HG03442 (cell line): ENCODE results near the gene PAQR4.
"Not testable (repeated sequence)": the region's sequence is repeated elsewhere in the genome, so short reads cannot be mapped to it uniquely, and the experiment has no call there.

Experiments used
- ATAC-seq: cut with Tn5 transposase; IDR thresholded peaks from one replicate; pipeline ENCODE4 v1.9.1; 2021; ENCODE audit warnings: mild to moderate bottlenecking, moderate library complexity; ENCODE audit not compliant: unreplicated experiment

PAQR4 gene

DNA sequence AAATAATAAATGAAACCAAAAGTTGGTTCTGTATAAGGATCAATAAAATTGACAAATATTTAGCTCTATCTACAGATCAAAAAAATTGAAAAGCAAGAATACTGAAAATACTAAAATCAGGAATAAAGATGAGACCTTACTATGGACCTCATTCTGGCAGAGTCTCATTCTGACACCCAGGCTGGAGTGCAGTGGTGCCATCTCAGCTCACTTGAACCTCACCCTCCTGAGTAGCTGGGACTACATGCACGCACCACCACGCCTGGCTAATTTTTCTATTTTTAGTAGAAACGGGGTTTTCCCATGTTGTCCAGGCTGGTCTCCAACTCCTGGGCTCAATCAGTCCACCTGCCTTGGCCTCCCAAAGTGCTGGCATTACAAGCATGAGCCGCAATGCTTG lies 27.1 kb upstream of the PAQR4 start:
- ATAC-seq = no peak

DNA sequence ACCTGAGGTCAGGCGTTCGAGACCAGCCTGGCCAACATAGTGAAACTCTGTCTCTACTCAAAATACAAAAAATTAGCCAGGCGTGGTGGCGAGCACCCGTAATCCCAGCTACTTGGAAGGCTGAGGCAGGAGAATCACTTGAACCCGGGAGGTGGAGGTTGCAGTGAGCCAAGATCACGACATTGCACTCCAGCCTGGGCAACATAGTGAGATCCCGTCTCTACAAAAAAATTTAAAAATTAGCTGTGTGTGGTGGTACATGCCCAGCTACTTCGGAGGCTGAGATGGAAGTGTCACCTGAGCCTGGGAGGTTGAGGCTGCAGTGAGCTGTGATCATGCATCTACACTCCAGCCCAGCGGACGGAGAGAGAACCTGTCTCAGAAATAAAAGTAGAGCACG lies 25.4 kb upstream of the PAQR4 start:
- not testable (repeated sequence) for ATAC-seq

DNA sequence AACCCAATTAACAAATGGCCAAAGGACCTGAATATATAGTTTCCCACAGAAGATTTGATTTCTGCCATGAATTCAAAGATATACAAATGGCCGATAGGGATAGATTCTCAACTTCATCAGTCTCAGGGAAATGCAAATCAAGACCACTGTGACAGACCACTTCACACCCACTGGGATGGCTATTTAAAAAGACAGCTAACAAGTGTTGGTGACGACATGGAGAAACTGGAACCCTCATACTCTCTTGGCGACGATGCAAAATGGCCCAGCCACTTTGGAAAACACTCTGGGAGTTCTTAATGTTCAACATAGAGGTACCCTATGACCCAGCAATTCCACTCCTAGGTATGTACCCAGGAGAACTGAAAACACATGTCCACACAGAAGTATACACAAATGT lies 22.5 kb upstream of the PAQR4 start:
- ATAC-seq = no peak

DNA sequence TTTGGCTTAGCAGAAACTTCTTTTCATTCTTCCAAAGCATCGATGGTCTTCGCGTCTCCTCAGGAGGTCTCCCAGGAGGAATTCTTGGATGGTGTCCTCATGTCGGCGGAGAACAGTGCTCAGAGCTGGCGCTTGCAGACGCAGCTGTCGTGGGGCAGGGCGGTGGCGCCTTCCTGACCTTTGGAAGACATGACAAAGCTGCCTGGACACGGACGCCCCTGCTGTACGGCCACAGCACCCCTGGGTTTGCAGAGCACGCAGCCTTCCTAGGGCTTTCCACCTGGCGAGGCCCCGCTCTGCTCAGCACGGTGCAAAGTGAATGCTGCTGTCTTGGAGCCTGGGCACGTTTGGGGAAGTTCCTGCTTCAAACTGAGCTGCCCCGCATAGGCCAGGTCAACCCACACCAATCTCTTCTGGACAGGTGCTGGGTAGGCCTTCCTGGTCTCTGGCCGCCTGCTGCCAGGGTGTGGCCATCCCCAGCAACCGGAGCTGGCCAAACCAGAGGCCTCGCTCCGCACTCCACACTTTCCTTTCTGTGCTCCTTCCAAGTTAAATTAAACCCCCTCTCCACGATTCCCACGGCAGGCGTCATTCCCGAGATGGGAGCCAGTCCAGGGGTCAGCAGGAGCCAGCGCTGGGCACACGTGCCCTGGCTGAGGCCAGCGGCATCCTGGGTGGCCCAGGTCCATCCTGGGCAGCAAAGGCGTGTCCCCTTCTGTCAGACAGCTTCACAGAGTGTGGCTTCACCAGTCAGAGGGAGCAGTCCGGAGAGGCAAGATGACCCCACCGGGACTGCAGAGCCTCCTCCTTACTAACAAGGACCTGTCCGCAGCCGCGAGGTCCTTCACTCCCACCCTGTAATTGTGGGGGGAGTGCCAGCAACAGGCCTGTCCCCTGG lies 20.1 kb upstream of the PAQR4 start:
- ATAC-seq = no peak

DNA sequence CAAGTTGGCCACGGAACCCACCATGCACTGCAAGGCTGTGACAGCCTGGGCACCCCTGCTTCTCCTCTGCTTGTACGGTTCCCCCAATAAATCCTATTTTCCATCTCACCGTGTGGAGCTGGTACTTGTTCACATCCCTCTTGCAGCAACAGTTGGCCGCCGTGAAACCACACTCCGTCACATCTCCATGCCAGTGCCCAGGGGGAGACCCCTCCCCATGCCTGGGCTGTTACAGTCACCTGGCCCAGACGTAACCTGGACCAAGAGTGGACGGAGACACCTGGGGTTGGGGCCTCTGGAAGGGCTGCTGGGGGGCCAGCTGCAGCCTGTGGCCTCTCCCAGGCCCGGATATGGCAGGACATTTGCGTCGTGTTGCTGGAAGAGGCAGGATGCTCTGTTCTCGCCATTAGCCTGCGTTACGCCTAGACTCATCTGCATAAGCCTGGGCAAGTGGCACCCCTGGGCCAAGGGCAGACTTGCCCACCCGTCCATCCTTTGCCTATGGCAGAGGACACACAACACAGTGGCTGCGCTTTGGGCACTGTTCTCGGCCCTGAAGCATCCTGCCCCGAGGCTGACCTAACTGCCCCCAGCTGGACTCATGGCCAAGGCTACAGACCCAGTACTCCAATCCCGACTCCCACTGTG lies 19.3 kb upstream of the PAQR4 start:
- ATAC-seq = no peak

DNA sequence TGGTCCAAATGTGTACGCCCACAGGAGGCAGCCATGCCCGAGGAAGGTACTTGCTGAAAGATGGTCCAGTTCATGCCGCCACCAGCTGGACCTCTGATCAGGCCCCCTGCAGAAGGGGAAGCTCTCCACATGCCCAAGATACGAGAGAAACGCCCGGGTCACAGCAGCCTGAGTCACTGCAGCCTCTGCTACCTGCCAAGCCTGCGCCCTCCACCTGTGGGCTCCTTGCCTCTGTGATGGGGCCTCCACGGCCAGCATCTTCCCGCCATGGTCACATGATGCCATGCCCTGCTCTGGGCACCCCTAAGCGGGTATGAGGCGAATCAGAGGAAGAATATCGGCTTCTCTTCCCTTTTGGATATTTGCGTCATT lies 18.8 kb upstream of the PAQR4 start:
- ATAC-seq = no peak

DNA sequence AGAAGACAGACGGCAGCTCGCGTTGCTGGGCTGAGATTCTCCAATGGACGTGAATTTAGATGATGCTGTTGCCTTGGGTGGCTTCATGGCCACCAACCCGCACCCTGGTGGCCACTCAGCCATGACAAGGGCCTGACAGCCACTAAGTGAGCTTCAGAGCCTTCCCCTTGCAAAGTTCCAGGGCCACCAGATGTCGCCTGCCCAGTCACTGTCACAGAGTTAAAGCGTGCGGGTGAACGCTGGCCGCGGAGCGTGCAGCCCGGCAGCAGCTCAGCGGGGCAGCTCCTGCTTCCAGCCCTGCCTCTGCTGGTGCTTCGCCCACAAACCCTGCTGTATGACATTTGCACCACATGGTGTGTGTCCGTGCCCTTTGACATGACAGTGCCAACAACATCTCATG lies 18.4 kb upstream of the PAQR4 start:
- ATAC-seq = no peak

DNA sequence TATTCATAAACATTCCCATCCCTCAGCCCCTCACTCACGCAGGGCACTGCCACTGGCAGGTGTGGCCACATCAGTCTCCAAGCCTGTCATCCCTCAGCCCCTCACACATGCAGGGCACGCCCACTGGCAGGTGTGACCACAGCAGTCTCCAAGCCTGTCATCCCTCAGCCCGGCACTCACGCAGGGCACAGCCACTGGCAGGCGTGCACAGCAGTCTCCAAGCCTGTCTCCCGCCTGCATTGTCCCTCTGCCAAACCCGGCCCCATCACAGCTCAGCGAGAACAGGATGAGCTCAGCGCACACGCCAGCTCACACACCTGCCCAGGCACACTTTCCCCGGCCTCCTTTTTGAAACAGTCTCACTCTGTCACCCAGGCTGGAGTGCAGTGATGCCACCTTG lies 16.5 kb upstream of the PAQR4 start:
- no peak for ATAC-seq

DNA sequence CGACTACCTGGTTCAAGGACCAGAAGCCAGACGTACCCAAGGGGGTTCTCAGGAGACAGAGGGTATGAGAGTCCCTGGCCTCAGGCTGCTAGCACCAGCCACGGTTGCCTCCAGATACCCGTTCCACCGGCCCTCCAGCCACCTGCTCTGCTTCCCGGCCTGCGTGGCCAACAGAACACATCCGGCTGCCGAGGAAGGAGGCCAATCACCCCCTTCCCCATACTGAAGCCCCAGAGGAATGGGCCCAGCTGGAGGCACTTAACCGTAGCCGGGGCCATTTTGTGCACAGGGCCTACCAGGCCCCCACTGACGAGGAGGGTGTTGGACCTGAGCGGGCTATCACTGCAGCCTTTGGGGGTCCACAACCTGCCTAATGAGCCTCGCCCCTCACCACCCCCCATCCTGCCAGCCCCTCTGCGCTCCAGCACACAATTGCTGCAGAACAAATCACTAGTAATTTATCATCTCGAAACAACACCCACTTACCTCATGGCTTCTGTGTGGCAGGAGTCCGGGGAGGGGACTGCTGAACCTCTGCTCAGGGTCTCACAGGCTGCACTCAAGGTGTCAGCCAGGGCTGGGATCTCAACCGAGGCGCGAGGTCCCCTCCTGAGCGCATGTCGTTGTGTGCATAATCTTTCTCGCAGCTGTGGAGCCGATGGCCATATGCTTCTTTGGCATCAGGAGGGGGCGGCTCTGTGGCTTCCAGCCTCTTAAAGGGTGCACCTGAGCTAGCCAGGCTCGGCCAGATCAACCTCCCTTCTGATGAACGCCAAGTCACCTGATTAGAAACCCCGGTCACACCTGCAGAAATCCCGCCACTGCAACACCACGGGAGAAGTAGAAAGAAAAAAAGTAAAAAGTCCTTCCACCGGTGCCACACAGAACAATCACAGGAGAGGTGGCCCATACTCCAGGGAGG lies 15.2 kb upstream of the PAQR4 start:
- ATAC-seq = no peak

DNA sequence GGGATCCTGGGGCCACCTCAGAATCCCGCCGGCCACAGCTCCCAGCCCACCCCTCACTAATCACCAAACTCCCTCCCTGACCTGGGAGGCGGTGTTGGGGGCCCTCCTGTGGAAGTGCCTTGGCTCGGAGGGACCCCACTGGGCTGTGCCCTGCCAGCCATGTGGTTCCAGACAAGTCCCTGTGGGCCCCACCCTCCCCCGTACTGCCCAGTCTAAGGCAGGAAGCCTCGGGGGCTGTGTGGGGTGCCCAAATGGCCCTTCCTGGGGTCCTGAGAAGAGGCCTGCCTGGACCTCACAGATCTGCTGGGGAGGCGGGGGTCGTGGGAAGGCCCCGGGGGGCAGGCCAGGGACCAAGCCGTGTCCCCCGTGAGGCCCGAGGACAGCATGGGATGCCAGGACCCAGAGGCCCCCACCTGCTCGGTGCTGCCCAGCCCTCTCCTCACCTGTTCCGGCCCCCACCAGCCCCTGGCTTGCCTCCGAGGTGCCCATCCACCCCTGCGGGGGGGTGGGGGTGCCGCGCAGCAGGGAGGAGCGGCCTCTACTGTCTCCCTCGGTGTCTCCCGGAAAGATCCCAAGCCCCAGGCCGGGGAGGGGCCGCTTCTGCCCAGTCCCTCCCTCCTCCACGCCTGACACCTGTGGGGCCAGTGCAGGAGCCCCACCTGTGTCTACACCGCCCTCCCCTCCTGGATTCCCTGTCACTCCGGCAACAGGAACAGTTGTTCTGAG lies 14.3 kb upstream of the PAQR4 start:
- ATAC-seq = no peak

DNA sequence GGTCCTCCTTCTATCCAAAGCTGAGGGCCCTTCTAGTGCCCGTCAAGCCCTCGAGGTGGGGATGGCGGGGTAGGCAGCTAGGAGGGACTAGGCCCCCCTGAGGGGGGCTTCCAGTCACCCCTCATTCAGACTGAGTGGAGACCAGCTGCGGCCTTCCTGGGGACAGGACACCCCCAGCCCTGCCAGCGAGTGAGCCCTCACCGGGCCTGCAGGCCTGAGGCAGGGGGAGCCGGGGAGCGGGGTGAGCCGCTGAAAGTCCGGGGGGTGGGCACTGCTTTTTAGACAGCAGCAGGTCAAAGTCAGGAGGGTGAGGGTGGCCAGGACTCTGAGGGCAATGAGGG lies 13.7 kb upstream of the PAQR4 start:
- no peak for ATAC-seq

DNA sequence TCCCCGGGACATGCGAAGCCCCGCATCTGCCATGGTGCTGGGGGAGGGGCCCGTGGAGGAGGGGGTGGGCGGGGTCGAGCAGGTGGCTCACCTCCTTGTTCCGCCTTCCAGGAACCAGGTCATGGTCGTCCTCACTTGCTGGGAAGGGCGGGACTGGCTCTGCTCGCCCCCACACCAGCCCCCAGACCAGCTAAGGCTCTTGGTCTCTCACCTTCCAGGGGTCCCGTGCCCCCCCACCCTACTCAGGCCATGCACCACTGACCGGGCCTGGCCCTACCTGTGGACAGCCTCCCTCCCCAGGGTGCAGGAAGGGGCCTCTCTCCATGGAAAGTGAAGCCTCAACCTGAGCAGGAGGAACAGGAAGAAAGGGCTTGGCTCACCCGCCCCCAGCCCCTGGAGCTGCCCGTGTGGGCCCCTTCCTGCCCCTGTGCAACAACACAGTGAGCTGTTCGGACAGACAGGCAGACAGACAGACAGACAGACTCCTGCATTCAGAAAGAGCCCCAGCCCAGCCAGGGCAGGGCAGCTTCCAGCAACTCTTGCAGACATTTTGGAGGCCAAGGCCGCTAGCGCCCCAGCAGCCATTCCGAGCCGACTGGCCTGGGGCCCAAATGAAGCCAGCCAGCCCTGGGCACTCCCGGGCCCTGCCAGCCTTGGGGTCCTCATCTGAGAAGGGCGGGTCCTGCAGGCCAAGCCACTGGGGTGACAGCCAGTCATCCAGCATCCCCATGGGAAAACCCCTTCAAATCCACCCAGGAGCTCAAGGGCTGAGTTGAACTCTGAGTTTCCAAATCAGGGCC lies 13.2 kb upstream of the PAQR4 start:
- ATAC-seq = no peak

DNA sequence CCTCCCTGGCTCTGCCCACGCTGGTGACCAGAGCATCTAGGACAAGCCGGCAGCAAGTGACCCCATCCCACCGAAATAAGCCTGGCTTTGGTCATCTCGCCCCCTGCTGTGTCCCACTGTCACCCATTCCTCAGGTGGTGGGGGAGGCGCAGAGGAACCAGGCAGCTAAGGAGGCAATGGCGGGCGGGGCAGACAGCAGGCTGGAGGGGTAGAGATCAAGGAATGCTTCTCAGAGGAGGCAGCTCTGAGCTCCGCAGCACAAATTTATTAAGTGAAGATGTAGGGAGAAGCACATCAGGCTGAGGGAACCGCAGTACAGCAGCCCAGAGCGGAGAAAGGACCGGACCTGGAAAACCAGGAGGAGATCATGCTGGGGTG lies 12.6 kb upstream of the PAQR4 start:
- no peak for ATAC-seq

DNA sequence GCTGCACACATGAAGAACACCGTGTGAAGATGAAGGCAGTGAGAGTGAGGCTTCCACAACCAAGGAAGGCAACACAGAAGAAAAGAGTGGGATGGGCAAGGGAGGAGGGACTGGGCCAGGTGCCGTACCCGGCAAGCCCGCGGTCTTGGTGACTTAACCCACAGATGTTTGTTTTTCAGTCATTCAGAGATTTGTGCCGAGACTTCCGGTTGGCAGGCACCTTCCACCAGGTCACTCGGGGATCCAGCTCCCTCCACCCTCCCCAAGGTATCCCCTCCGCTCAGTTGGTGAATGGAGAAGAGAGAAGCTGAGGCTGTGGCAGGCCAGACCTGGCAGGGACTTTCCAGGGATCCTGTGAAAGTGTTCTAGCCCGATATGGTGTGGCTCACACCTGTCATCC lies 9.9 kb upstream of the PAQR4 start:
- no peak for ATAC-seq

DNA sequence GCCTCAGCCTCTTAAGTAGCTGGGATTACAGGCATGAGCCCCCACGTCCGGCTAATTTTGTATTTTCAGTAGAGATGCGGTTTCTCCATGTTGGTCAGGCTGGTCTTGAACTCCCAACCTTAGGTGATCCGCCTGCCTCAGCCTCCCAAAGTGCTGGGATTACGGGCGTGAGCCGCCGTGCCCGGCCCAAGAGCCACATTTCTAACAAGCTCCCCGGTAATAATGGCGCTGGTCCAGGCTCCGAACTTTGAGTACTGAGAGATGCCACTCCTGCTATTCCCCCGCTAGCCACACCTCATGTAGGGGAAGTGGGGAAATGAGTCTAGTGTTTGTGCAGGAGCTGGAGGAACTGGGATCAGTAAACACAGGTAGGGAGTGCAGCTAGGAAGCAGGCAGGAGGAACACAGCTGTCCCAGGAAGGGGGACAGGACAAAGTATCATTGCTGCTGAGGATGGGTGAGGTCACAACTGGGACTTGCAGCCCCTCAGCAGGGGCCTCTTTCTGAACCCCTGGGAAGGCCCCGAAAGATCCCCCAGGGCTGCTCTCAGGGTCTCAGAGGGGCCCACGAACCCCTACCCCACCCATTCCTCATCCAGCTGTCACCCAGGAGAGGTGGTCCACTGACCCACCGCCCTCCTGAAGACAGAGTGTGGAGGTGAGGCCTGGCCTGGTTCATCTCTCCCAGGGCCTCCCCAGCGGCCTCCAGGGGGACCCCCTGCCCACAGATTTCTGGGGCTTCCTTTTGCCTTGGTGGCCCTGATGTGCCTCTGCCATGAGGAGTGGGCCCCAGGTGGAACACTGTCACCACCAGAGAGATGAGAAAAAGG lies 8.8 kb upstream of the PAQR4 start:
- no peak for ATAC-seq

DNA sequence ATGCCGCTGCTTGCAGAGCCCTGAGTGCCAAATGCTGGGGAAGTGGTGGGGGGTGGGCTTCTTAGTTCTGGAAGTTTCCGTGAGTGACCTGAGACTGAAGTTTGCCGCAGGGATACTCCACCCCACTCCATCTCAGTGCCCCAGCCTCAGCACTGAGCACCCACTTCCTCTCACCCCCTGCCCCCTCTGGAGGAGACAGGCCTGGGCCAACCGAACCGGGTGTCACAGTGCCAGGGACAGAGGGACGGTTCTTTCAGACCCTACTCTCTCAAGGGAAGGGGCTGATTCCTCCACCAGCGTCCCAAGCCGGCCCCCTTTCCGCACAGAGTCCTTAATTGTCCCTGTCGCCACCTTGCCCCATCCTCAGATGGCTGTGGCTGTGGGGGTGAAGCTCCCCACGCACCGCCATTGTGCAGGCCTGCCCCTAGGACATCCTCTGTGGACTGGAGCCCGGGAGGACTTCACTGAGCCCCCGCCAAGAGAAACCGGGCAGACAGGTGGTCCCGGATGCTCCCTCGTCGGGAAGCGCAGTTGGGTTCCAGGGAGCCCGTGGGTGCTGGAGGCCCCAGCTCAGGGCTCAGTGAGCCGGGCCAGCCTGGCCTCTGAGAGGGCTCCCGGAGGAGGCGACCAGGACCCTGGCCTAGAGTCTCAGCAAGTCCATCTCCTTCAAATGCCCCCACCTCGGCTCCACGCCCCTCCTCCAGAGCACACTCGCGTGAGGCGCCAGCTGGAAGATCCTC lies 6.6 kb upstream of the PAQR4 start:
- no peak for ATAC-seq

DNA sequence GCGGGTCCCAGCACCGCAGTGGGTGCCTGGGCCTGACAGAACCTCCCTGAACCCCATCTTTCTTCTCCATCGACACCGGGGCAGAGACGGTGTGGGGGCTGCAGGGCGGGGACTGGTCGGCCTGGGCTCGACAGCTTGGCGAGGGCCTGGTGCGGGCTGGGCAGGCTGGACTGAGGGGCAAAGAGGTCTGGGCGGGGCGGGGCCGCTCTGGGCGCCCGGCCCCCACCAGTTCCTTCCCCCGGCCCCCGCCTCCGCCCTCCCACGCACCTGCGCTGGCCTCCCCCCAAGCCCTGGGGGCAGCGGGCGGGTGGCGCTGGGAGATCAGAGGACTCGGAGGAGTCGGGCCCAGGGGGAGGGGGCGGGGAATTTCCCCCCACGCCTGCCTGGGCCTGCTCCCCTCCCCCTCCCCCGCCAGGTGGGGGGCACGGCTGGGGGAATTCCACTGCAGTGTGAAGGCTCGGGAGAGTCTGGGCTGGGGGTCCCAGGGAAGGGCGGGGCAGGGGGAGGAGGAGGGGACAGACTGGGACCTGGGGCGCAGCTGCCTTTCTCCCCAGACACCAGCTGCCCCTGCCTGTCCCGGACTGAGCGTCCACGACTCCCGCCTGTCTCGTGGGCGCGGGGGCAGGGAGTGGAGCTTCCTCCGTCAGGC lies 6.0 kb upstream of the PAQR4 start:
- ATAC-seq = no peak
